NCI-H2029 treated with DMSO at 0.1 percent for 48 hours (cell line): ENCODE measurements around the gene HIVEP3.

Source experiments
- DNase-seq: peaks from one replicate; lab custom pipeline; 2025; lab: John Stamatoyannopoulos, UW

HIVEP3 gene

GRCh38 chr1:41683681-41684500 is 234.8 kb downstream of the HIVEP3 start:
- DNase-seq = no peak

DNA sequence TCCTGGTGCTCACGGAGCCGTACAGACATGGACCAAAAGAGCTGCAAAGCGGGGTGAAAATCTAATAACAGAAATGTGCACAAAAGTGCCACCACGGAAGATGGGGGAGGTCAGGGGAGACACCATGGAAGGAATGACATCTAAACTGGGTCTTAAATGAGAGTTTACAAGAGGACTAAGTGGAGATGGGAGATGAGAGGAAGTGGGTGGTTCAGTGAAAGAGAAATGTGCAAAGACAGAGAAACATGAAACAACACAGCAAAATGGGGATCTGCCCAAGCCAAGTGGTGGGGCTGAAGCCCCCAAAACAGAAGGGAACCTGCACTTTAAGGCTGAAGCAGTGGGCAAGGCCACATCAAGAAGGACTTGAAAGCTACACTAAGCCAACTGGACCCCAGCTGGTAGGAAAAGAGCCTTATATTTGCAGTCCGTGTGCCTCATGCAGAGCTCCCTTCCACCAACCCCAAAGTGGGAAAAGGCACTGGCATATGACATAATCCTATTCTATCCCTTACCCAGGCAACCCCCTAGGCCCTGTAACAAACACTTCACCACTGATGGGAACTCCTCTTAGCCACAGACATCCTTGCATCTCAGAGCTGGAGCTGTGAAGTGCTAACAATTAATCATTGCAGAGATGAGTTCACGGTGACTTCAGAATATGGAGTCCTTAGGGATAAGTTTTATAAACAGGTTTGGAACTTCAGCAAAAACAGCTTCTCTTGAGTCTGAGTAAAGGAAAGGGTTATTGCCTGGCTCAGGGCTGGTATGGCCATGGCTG is 235.7 kb downstream of the HIVEP3 start:
- no peak for DNase-seq

GRCh38 chr1:41682149-41682548 is 236.6 kb downstream of the HIVEP3 start:
- DNase-seq = no peak

- DNase-seq = no peak
These were observed 237.2 kb downstream of the HIVEP3 start for GRCh38 chr1:41681331-41682098.

DNA sequence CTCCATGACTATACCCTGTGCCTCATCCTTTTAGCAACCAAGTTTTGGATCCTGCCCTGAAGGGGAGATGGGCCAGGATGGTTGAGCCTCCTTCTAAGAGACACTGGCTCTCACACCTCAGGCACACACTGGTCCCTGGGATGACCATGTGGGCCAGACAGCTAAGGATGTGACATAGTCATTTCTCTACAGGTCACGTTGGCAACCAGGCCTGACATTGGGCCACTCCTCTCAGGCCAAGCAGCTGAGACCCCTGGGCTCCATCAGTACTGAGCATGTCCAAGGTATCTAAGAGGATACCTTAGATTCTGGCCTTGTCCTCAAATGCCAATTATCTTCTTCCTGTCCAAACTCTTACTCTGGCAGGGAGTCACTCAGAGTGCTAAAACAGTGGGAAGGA is 238.7 kb downstream of the HIVEP3 start:
- DNase-seq = no peak

GRCh38 chr1:41679531-41679930 is 239.2 kb downstream of the HIVEP3 start:
- no peak for DNase-seq

DNA sequence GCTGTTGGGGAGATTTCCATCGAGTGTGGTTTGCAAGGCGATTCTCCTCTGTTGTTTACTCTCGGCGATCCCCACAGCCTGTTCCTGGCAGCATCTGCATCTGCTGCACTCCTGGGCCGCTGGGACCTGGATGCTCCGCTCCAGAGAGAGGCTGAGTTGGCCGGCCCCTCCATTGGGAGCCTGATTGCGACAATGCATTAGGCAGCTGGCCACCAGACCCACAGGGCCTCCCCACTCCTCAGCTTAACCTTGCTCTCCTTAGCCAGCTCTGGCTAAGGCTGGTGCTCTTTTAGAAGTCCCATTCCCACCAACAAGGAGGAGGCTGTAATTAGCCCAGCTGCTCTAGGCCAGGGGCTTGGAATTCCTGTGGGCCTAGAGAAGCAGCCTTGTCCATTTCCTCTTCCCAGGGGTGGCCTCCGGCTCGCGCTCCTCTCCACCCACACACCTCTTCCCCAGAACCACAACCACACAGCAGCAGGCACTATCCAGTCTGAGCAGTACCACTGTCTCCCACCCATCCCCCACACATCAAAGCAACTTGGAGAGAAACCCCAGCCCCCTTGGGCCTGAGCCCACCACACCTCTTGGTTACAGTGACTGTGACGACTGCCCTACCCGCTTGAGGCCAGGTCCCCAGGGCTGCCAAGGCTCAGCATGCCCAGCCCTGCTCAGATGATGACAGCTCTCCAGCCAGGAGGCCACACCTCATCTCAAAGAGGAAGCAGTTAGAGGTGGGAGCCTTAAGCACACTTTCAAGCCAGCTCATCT is 240.4 kb downstream of the HIVEP3 start:
- DNase-seq = no peak

GRCh38 chr1:41677620-41678019 is 241.1 kb downstream of the HIVEP3 start:
- no peak for DNase-seq

GRCh38 chr1:41675401-41675800 is 243.3 kb downstream of the HIVEP3 start:
- DNase-seq = no peak

GRCh38 chr1:41674522-41674921 is 244.2 kb downstream of the HIVEP3 start:
- no peak for DNase-seq

GRCh38 chr1:41673806-41674205 is 244.9 kb downstream of the HIVEP3 start:
- DNase-seq = no peak

DNA sequence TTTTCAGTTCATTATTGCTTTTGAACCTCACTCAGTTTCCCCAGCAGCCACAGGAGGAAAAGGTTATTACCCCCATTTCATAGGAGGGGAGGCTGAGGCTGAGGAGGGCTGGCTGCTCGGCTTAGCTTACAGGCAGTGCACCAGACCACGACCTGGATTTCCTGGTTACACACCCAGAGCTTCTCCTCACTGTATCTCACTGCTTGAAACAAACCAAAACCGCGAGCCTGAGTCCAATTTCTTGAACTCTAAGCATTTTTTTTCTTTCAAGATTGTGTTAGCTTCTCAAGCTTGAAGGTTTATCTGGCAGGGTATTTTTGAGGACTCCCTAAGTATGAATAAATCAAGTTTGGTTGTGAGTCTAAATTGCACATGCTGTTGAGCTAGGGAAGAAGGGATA is 245.3 kb downstream of the HIVEP3 start:
- DNase-seq = no peak

- DNase-seq = no peak
These were observed 245.9 kb downstream of the HIVEP3 start for GRCh38 chr1:41672641-41673361.

GRCh38 chr1:41672173-41672572 is 246.5 kb downstream of the HIVEP3 start:
- no peak for DNase-seq

DNA sequence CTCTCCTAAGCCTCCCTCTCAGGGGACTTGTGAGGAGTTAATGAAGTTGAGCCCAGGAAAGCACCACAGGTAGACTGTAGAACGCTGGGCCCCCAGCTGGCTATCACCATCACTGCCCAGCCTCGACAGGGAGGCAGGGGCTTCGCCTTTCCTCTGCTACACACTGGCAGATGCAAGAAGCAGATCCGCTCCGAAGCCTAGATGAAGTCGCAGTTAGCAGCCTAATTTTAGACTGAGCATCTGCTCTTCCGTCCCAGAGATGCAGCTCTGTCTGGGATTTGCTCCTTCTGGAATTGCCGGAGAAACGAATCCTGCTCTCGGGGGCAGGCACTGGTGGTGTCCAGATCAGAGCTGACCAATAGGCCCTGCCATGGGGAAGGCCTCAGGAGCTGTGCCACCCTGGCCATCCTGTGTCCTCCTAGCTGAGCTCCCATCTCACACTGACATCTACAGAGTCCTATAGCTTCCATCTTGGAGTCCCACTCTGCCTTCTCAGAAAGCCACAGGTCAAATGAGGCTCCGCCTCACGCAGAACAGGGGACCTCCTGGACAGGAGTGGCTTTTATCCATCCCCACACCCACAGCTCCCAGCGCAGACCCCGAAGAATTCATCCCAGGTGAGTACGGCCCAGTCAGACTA is 247.5 kb downstream of the HIVEP3 start:
- DNase-seq = no peak

GRCh38 chr1:41670217-41670957 is 248.3 kb downstream of the HIVEP3 start:
- DNase-seq = no peak

- DNase-seq = no peak
These were observed 249.8 kb downstream of the HIVEP3 start for GRCh38 chr1:41668967-41669366.

- no peak for DNase-seq
These were observed 250.6 kb downstream of the HIVEP3 start for GRCh38 chr1:41668054-41668660.

DNA sequence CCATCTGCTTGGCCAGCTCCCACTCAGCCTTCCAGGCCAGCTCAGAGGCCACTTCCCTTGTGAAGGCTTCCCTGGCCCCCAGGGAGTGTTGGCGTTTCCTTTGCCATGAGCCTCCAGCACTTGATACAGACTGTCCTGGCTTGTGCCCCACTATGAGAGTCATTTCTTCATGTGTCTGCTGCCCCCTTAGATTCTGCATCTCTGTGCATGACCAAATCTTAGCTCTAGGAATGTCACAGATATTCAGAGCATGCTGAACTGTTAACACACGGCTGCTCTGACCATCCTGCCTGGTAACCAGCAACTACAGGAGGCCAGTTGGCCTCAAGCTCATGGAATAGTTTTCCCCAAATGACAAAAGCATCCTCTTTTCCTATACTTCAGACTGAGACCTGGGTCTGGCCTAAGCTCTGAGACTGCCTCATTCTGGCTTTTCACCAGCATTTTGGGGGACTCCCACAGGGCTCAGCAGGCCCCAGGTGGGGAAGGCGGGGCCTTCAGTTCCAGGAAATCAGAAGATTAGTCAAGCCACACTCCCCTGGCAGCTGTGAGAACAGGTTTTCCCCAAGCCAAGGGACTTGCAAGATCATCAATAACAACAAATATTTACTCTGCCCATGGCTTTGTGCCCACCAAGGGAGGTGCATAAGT is 251.6 kb downstream of the HIVEP3 start:
- peak; percentile 89 for DNase-seq
